Ishikawa (cell line): ENCODE measurements around the gene KLK12.

Experiments
- CEBPB ChIP-seq: IDR thresholded peaks from 2 replicates; pipeline ENCODE4 v1.6.1; 2012
- CREB1 ChIP-seq: IDR thresholded peaks from 2 replicates; pipeline ENCODE4 v1.6.1; 2012; ENCODE audit warnings: low read depth
- EP300 ChIP-seq: IDR thresholded peaks from 2 replicates; pipeline ENCODE4 v1.6.1; 2012; ENCODE audit warnings: borderline replicate concordance
- FOXM1 ChIP-seq: IDR thresholded peaks from 2 replicates; pipeline ENCODE4 v1.6.1; 2012; ENCODE audit warnings: low read depth, borderline replicate concordance
- MAX ChIP-seq: IDR thresholded peaks from 2 replicates; pipeline ENCODE4 v1.6.1; 2012
- NFIC ChIP-seq: IDR thresholded peaks from 2 replicates; pipeline ENCODE4 v1.6.1; 2012
- RAD21 ChIP-seq: IDR thresholded peaks from 2 replicates; pipeline ENCODE4 v1.6.1; 2012; ENCODE audit warnings: low read depth
- REST ChIP-seq: IDR thresholded peaks from 2 replicates; pipeline ENCODE4 v1.6.1; 2012; ENCODE audit warnings: low read depth, mild to moderate bottlenecking
- TCF12 ChIP-seq: IDR thresholded peaks from 2 replicates; pipeline ENCODE4 v1.6.1; 2012; ENCODE audit warnings: low read depth
- TEAD4 ChIP-seq: IDR thresholded peaks from 2 replicates; pipeline ENCODE4 v1.6.1; 2012
- USF1 ChIP-seq: IDR thresholded peaks from 2 replicates; pipeline ENCODE4 v1.6.1; 2012
- YY1 ChIP-seq: IDR thresholded peaks from 2 replicates; pipeline ENCODE4 v1.6.1; 2012; ENCODE audit warnings: low read depth
- ZBTB7A ChIP-seq: IDR thresholded peaks from 2 replicates; pipeline ENCODE4 v1.6.1; 2012; ENCODE audit warnings: low read depth

Gene KLK12

GRCh38 chr19:51020988-51021651, 13.7 kb downstream of the KLK12 start:
- TF ChIP-seq TEAD4 (no peak), RAD21 (peak; percentile 43), USF1 (peak; percentile 31; the same call in 1 of the 2 replicates), FOXM1 (no peak), REST (no peak)

- TF ChIP-seq CEBPB, result no peak
- no peak for TF ChIP-seq TCF12
- TF ChIP-seq NFIC, result no peak
- no peak for TF ChIP-seq EP300
- TF ChIP-seq TEAD4, result no peak
- no peak for TF ChIP-seq ZBTB7A
- no peak for TF ChIP-seq YY1
Measured at GRCh38 chr19:51019544-51019925, 15.3 kb downstream of the KLK12 start, which contains the start of gene KLK10. Gene KLK10 (minus strand): TSS chr19:51019709. CDS start chr19:51019130, 579 bp downstream.

- no peak for TF ChIP-seq ZBTB7A
- no peak for TF ChIP-seq TCF12
- TF ChIP-seq EP300, result no peak
- TF ChIP-seq CREB1, result no peak
- TF ChIP-seq FOXM1, result no peak
- TF ChIP-seq REST, result no peak
Measured at GRCh38 chr19:51018745-51019543, 15.9 kb downstream of the KLK12 start.

GRCh38 chr19:51016798-51017683, 17.8 kb downstream of the KLK12 start:
- no peak for TF ChIP-seq REST
- peak; percentile 50; the same call in 1 of the 2 replicates for TF ChIP-seq RAD21

GRCh38 chr19:51015691-51016267, 19.0 kb downstream of the KLK12 start:
- TF ChIP-seq ZBTB7A (no peak), TEAD4 (no peak), MAX (no peak), YY1 (no peak), USF1 (no peak)
